Measurements from ENCODE around the gene VWA3A.

DNA sequence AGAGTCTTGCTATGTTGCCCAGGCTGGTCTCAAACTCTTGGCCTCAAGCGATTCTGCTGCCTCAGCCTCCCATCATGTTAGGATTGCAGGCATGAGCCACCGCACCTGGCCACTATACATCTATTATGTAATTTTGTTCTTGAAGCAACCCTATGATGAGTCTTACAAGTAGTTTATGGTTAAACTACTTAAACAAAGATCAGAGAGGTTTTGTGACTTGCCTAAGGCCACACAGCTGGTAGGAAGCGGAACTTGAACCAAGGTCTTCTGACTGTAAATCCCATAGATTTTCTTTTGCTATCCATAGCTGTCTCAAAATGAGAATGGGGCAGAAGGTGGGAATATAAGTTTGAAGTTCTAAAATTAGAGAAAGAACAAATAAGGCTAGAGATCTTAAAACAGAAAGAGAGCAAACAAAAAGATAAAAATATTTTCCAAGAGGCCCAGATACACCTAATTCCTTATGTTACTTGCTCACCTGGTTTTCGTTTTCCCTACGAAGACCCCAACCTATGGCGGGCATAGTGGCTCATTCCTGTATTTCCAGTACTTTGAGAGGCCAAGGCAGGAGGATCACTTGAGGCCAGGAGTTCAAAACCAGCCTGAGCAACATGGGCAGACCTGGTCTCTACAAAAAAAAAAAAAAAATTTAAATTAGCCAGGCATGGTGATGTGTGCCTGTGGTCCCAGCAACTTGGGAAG is 32.4 kb downstream of the VWA3A start:
- no peak for TF ChIP-seq POLR2AphosphoS5 (IDR thresholded peaks at IDR 0.05)
- TF ChIP-seq, protein P1, sequence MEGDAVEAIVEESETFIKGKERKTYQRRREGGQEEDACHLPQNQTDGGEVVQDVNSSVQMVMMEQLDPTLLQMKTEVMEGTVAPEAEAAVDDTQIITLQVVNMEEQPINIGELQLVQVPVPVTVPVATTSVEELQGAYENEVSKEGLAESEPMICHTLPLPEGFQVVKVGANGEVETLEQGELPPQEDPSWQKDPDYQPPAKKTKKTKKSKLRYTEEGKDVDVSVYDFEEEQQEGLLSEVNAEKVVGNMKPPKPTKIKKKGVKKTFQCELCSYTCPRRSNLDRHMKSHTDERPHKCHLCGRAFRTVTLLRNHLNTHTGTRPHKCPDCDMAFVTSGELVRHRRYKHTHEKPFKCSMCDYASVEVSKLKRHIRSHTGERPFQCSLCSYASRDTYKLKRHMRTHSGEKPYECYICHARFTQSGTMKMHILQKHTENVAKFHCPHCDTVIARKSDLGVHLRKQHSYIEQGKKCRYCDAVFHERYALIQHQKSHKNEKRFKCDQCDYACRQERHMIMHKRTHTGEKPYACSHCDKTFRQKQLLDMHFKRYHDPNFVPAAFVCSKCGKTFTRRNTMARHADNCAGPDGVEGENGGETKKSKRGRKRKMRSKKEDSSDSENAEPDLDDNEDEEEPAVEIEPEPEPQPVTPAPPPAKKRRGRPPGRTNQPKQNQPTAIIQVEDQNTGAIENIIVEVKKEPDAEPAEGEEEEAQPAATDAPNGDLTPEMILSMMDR (IDR thresholded peaks at IDR 0.05), result no peak

Data from breast epithelium (tissue), 3 donors.